Left ventricle myocardium superior (tissue), 1 donor: Measurements from ENCODE around the gene UPK2. TPM values are rescaled to one million over a fixed set of nuclear protein-coding genes. Genes with fewer than 3 reads are reported as not detected.
"Not testable (repeated sequence)": the region's sequence is repeated elsewhere in the genome, so short reads cannot be mapped to it uniquely, and the experiment has no call there.

Experiments used
- ATAC-seq: fragments of 200-7000 bp; cut with Tn5 transposase; one replicate; pipeline ENCODE4 v1.9.1; 2020; ENCODE audit warnings: mild to moderate bottlenecking, moderate library complexity
- DNase-seq: peaks from one replicate; pipeline ENCODE4 v3.0.0-alpha.2; 2020
- intact Hi-C: fragments of 100-400 bp; cut with micrococcal nuclease; formaldehyde crosslinking; loops from one replicate; pipeline ENCODE4 v1.11.0; 2022
- total RNA-seq: library from RNA; stranded (reverse); fragmentation: NEBNext Ultra II Directional; extraction: Animal tissue kit (Norgen Biotek cat#: 25700); gene quantifications from one replicate; pipeline ENCODE4 v1.2.1, GENCODE V29; 2021
- donor health status: DM: no; HTN: yes; CAD: no; lungs with severe emphysema.

UPK2 gene
- total RNA-seq, 1 donor from 2014 or later, result not detected

DNA sequence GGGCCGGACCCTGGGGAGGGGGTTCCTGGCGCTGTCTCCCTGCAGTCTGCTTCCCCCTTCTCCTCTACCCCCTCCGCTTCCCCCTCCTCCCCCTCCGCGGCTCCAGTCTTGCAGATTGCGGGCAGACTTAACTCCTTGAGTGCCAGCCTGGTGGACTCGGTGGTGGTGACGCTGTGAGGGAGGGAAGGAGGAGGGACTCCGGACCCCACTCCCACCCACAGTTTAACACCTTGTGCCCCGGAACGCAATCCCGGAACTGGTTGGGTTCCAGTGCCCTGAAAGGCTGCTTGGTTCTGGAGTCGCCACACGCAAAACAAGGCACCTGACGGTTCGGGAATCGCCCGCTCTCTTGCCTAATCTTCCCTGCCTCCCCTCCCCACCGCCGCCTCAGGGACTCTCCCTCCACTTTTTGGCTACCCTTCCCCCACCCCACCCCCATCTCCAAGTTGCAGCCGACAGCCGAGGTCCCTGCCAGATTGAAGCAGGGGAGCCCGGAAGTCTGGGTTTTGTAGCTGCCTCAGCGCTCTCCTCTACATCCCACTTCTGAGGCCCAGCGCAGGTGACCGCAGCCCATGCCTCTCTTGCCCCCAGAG is 26.5 kb upstream of the UPK2 start:
- DNase-seq (peak; percentile 84), ATAC-seq (peak; percentile 57)
- intact Hi-C loops, result no loop called here

DNA sequence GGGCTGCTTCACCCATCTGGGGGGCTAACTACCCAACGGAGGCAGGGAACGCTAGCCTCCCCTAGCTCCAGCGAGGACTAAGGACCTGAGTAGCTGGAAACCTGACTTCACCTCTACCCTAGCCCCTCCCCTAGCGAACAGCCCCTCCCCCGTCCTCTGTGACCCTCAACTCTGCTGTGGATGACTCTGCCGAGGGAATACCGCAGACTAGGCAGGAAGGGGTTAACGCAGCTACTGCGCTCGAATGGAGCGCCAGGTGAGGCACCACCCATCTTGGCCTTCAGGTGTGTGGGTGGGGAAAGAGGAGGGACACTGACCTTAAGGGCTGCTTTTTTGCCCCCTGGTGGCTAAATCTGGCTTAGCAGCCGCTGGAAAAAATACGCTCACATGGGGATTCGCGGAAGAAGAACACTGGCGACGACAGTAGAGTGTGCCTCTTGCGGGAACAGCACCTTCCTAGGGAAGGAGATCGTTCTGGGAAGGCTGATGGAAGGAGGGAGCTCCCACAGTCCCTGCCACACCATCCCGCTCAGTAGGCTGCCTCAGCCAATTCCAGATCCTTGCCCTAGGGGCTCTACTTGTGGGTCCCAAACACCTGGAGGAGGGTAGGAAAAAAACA is 25.9 kb upstream of the UPK2 start:
- ATAC-seq (peak; percentile 23), DNase-seq (peak; percentile 85)
- intact Hi-C loops, result no loop called here

DNA sequence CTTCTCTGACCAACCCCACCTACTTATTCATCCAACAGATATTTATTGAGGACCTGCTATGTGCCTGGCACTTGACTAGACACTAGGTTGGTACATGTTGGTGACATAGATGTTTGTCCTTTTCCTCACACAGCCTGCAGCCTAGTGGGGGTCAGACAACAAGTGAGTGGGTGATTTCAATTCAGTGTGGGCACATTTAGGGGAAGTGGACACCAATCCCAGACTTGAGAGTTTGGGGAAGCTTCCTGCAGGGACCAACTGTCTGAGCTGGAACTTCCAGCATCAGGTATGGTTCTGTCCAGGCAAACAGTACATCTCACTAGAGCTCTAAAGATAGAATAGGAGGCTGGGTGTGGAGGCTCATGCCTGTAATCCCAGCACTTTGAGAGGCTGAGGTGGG is 24.5 kb upstream of the UPK2 start:
- ATAC-seq (no peak), DNase-seq (no peak)
- intact Hi-C loops, result no loop called here

DNA sequence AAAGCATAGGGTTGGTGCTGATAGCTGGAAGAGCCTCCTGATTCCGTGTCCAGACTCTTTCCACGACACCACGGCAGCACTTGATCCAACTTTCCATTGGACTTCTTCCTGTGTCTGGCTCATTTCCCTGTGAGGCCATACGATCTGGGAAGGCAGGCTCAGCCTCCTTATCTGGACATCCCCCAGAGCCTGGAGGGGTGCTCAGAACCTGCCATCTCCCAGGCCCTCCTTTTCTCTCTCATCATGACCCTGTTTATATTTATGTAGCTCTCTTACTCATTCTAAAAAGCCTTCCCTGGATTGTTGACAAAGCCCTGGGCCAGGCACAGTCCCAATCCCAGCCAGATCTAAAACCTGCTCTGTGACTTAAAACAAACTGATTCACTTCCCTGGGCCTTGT is 22.6 kb upstream of the UPK2 start:
- intact Hi-C loops, result no loop called here
- ATAC-seq (peak; percentile 47), DNase-seq (no peak)

DNA sequence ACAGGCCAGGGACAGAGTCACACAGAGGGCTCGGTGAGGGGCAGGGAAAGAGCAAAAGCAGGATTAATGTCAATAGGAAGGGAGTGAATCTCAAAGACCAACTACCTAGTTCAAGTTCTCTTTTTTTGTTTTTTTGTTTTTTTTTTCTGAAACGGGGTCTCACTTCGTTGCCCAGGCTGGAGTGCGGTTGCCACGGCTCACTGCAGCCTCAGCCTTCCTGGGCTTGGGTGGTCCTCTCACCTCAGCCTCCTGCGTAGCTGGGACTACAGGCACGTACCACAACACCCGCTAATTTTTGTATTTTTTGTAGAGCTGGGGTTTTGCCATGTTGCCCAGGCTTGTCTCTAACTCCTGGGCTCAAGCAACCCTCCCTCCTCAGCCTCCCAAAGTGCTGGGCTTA is 20.7 kb upstream of the UPK2 start:
- intact Hi-C loops, result no loop called here
- DNase-seq (no peak), ATAC-seq (no peak)

DNA sequence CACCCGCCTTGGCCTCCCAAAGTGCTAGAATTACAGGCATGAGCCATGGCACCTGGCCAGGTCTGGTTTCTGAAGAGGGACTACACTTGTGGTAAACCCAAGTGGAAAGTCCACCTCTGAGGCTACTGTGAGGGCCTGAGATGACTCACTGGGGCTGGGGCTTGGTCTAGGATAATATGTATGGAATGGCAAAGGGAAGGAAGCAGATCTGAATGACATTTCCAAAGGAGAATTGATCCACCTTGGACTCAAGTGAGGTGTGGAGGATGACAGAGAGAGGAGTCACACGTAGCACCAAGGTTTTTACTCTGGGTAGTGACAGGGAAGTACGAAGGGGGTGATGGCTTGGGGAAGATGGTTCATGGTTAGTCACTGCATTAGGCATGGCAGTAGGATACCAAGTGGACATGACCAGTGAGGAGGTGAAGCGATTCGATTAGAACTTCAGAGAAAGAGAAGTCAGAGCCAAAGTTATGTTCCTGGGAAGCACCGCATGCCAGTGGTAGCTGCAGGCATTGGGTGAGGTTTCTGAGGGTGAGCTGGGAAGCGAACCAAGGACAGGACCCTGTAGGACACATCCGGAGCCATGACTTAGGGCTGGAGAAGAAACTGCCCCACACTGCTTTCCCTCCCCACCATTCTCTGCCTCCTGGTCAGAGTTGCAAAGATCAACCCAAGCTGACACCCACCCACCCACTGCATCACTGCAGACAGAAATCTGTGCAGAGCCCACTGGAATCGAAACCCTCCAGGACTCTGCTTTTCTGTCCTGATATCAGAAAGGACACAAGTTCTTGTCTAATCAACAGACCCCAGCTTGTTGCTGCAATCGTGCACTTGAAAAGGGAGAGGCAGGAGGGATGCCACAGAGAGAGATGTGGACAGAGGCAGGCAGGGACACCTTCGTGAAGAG is 17.4 kb upstream of the UPK2 start:
- DNase-seq (no peak), ATAC-seq (no peak)
- intact Hi-C loops, result no loop called here

DNA sequence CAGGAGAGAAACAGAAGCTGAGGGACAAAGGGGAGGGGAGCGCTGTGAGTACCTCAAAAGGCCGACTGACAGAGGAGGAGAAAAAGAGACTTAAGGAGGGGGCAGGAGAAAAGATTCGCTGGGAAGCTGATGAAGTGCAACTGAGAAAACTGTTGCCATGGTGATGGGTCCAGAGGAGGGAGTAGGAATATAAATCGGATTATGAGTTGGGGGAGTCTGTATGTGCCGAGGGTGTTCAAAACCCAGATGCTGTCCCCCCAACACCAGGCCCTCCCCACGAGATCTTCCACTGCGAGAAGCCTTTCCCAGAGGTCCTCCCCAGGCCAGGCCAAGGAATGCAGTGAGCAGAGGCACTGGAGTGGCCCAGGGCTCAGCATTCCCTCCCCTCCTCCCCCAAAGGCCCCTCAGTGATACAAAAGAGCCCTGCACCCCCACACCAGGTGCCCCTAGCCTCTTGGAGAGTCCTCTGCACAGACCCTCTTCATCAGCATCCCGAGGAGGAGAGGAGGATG is 16.6 kb upstream of the UPK2 start:
- ATAC-seq (no peak), DNase-seq (no peak)
- intact Hi-C loops, result no loop called here

DNA sequence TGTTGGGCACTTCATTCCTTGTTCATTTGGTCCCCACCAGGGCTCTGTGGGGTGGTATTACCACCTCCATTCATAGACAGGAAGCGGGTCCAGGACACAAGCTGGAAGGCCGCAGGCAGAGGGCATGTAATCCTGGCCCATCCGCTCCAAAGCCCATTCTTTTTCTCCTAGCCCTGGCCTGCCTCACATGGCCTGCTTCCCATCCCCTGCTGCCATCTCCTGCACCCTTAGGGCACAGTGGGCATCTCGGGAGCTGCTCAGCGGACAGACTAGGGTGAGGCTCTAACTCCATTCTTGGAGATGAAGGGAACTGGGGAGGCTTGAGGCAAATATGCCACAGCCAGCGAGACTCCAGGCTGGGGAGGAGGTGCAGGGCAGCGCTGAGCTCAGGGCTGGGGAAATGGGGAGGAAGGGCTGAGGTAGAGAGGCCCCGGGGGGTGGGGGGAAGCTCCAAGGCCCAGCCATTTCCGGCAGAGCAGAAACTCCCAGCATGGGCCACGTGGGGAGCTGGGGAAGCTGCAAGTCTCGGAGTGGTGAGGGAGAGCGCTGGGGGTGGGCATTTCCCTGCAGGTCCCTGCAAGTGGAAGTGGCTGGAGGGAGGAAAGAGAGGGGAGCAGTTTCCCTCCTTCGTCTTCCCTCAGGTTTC is 16.0 kb upstream of the UPK2 start:
- ATAC-seq (peak; percentile 33), DNase-seq (peak; percentile 42)
- intact Hi-C loops, result no loop called here

DNA sequence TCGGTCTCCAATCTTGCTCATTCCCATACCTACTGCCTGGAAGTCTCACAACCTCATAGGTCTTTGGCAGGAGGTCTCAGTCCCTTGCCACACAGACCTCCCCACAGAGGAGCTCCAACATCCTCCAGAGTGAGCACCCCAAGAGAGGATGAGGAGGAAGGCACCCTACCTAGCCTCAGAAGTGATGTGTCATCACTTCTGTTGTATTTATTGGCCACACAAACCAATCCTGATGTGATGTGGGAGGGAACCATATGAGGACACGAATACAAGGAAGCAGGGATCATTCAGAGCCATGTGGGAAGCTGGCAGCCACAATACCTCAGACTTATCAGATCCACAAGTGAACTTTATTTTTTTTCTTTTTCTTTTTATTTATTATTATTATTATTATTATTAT is 9.0 kb upstream of the UPK2 start:
- ATAC-seq, result no peak
- no peak for DNase-seq
- intact Hi-C loops, result no loop called here

DNA sequence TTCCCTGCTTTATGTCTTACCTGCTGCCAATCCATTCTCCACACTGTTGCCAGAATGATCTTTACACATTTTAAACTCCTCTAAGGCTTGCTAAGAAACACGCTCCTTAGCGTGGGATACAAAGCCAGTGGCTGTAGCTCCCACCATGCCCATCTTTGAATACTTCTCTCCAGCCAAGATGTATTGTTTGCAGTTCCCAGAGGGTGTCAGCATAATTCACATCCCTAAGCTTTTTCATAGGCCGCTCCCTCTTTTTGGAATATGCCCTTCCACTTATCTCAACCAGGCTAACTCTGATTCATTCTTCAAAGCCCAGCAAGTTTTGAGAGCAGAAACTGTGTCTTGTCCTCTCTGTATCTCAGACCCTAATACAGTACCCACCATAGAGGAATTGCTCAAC is 8.1 kb upstream of the UPK2 start:
- intact Hi-C loops, result no loop called here
- DNase-seq (no peak), ATAC-seq (no peak)

DNA sequence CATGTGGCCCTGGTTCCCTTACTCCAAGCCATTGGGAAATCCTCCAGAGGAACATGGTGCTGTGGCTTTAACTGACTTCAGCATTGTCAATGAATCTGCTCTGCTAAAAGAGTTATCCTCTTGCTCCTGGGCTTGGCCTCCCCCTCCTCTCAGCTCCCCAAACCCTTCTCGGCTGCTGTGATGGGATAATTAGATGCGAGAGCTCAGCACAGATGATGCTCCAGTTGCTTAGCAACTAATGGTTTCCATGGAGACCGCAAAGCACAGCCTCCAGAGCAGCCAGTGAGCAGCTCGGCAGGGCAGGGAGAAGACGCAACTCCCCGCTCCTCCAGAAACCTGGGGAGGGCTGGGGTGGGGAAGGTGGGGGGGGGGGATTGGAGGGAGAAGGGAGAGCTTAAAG is 2.8 kb upstream of the UPK2 start:
- DNase-seq (no peak), ATAC-seq (no peak)
- intact Hi-C loops, result no loop called here

DNA sequence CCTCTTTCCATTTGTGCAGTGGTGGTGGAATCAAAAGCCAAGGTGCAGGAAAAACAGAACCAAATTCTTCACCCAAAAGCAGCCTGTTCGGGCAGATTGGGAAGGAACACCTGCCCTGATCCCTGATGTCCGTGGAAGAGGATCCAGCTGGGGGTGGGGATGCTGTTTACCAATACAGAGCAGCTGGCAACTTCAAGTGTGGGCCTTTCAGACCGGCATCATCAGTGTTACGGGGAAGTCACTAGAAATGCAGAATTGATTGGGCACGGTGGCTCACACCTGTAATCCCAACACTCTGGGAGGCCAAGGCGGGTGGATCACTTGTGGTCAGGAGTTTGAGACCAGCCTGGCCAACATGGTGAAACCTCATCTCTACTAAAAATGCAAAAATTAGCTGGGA is 2.1 kb upstream of the UPK2 start:
- ATAC-seq, DNase-seq, intact Hi-C loops: not testable (repeated sequence)

DNA sequence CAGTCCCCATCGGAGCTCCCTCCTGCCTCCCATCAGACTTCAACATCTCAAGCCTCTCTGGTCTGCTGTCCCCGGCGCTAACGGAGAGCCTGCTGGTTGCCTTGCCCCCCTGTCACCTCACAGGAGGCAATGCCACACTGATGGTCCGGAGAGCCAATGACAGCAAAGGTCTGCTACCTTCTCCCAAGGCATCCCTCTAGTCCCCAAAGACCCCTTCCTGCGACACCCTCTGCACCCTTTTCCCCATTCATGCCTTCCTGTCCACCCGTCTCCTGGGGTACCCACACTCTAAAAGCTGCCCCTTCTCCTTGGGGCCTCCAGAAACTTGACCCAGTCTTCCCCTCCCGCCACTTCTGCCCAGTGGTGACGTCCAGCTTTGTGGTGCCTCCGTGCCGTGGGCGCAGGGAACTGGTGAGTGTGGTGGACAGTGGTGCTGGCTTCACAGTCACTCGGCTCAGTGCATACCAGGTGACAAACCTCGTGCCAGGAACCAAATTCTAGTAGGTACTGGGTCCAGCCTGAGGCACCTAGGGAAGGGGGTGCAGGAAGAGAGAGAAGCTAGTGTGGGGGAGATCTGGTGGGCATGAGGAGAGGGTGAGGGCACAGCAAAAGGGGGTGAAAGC is 860 bp downstream of the UPK2 start:
- ATAC-seq (no peak), DNase-seq (no peak)
- intact Hi-C loops, result no loop called here

DNA sequence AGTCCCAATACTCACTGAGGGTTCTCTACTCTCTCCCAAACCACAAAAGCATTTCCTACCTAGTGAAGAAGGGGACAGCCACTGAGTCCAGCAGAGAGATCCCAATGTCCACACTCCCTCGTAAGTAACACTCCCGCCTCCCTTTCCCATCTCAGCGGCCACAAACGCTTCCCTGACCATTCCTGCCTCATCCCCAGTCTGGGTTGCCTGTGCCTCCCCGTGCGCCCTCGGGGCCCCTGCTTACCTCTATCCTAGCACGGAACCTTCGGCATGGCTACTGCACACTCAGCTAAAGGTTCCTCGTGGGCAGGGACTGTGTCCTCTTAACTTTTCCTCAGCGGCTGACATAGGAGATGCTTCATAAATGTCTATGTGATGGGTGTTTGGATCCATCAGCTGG is 1.5 kb downstream of the UPK2 start:
- DNase-seq, result no peak
- ATAC-seq, result no peak
- intact Hi-C loops, result no loop called here

DNA sequence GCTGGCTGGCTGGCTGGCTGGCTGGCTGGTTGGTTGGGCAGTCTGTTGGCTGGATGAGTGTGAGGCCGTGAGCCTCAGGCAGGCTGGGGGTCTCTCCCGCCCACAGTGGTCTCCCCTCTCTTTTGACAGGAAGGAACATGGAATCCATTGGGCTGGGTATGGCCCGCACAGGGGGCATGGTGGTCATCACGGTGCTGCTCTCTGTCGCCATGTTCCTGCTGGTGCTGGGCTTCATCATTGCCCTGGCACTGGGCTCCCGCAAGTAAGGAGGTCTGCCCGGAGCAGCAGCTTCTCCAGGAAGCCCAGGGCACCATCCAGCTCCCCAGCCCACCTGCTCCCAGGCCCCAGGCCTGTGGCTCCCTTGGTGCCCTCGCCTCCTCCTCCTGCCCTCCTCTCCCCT is 1.9 kb downstream of the UPK2 start:
- ATAC-seq (no peak), DNase-seq (no peak)
- intact Hi-C loops, result no loop called here

DNA sequence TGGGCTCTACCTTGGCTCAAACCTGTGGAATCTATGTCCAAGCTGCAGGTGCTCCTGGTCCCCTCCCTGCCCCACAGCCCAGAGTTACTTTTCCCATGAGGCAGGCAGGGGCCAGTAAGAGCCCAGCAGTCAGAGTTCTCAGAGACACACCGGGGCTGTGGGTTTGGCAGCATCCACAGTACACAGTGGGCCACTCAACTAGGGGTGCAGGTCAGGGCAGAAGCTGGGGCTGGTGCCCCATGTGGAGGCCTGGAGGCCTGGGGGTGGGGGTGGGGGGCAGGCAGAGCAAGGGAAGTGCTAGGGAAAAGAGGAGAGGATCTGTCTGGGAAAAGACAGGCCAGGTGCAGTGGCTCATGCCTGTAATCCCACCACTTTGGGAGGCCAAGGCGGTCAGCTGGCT is 2.5 kb downstream of the UPK2 start:
- intact Hi-C loops, result no loop called here
- no peak for DNase-seq
- no peak for ATAC-seq

DNA sequence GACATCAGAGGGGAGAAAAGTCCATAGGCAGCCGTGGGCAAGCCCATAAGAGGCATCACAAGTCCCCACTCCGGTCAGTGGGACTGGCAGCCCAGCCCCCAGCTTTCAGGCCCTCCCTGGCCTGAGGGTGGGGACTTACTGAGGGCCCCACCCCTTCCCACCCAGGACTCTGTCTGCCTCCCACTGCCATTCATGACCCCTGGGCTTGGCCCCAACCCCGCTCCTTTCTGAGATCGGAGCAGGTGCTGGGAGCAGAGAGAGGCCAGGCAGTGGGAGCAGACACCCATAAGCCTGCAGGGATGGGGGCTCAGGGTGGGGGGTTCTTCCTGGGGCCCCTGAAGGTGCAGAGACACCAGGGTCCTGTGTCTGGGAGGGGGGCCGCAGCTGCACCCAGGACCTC is 5.1 kb downstream of the UPK2 start:
- intact Hi-C loops, result no loop called here
- DNase-seq (no peak), ATAC-seq (no peak)

DNA sequence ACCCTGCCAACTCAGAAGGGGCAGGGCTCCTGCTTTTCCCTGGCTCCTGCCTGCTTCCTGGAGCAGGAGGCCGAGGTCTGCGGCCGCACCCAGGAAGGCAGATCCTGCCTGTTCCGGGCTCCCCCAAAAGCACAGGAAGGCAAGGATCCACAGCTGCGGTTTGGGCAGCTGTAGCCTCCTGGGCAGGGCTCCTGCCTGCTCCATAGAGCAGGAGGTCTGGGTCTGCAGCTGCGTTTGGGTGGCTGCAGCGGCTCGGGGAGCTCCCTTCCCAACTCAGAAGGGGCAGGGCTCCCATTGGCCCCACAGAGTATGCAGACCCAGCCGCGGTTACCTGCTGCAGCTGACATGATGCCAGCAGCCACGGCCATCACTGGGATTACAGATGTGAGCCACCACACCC is 5.5 kb downstream of the UPK2 start:
- no peak for DNase-seq
- no peak for ATAC-seq
- intact Hi-C loops, result no loop called here

DNA sequence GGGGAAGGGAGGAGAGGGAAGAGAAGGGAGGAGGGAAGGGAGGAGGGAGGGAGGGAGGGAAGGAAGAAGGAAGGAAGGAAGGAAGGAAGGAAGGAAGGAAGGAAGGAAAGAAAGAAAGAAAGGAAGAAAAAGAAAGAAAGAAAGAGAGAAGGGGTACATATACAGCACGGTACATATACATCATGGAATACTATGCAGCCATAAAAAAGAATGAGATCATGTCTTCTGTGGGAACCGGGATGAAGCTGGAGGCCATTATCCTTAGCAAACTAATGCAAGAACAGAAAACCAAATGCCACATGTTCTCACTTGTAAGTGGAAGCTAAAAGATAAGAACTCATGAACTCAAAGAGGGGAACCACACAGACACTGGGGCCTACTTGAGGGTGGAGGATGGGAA is 13.4 kb downstream of the UPK2 start:
- intact Hi-C loops, DNase-seq, ATAC-seq: not testable (repeated sequence)
